GM21360 (cell line): ENCODE results near the gene SSH3.

Source experiments
- ATAC-seq: cut with Tn5 transposase; IDR thresholded peaks from one replicate; pipeline ENCODE4 v1.9.1; 2021; ENCODE audit warnings: mild to moderate bottlenecking, moderate library complexity; ENCODE audit not compliant: unreplicated experiment

The SSH3 gene

GRCh38 chr11:67289651-67290479 lies 13.5 kb upstream of the SSH3 start:
- ATAC-seq, result no peak

DNA sequence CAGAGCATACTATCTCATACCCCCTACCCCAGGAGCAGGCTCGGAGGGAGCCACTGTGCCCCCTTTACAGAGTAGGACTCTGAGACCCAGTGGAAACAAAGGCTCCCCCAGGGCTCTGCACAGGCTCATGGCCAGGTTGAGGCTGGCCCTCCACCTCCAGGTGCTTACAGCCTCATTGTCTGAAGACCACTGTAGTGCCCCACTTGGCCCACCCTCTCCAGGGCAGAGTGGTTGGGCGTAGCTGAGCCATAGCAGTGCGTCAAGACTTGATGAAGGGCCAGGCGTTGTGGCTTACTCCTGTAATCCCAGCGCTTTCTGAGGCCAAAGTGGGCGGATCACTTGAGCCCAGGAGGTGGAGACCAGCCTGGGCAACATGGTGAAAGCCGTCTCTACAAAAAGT lies 12.5 kb upstream of the SSH3 start:
- ATAC-seq, result no peak

- no peak for ATAC-seq
Measured at GRCh38 chr11:67291481-67292381, 11.6 kb upstream of the SSH3 start.

DNA sequence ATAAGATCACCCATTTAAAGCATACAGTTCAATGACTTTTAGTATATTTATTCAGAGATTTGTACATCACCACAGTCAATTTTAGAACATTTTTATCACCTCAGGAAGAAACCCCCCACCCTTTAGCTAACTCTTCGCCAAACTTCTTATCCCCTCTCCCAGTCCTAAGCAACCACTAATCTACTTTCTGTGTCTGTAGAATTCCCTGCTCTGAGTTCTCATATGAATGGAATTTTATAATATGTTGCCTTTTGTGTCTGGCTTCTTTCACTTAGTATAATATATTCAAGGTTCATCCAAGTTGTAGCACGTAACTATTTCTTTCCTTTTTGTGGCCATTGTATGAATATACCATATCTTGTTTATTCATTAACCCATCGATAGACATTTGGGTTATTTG lies 10.7 kb upstream of the SSH3 start:
- ATAC-seq, result no peak

GRCh38 chr11:67293090-67293489 lies 10.2 kb upstream of the SSH3 start:
- no peak for ATAC-seq

DNA sequence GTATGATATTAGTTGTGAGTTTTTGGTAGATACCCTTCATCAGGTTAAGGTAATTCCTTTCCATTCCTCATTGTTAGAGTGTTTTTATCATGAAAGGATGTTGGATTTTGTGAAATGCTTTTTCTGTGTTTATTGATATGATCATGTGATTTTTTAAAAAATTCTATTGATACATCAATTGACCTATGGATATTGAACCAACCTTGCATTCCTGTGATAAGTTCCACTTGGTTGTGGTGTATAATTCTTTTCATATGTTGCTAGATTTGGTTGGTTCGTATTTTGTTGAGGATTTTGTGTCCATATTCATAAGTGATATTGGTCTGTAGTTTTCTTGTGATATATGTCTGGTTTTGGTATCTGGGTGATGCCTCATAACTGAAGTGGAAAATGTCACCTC lies 7.5 kb upstream of the SSH3 start:
- ATAC-seq, result no peak

- ATAC-seq, result no peak
Measured at GRCh38 chr11:67298786-67299185, 4.5 kb upstream of the SSH3 start.

GRCh38 chr11:67299471-67300191 lies 3.7 kb upstream of the SSH3 start:
- ATAC-seq, result no peak

DNA sequence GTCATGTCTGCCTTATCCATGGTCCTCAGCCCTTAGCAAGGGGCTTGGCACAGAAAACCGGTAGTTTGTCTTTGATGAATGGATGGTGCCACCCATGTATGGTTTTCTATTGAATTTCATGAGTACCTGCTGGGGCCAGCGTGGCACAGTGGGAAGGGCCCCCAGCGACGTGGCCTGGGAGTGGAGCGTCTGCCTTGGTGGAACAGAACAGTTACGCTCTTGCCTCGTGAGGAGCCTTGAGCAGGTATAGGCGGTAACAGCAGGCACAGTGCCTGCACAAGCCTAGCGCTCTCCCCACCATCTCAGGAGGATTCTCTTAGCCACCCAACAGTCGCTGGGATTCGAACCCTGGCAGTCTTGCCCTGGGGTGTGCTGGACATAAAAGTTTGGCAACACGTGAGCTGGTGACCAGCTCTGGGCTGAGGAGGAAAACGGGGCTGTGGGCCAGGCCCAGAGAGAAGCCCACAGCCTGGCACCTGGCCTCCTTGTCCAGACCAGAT lies 3.0 kb upstream of the SSH3 start:
- ATAC-seq, result no peak

GRCh38 chr11:67300756-67301312 lies 2.5 kb upstream of the SSH3 start:
- ATAC-seq, result no peak

- no peak for ATAC-seq
Measured at GRCh38 chr11:67301313-67301921, 1.9 kb upstream of the SSH3 start.

DNA sequence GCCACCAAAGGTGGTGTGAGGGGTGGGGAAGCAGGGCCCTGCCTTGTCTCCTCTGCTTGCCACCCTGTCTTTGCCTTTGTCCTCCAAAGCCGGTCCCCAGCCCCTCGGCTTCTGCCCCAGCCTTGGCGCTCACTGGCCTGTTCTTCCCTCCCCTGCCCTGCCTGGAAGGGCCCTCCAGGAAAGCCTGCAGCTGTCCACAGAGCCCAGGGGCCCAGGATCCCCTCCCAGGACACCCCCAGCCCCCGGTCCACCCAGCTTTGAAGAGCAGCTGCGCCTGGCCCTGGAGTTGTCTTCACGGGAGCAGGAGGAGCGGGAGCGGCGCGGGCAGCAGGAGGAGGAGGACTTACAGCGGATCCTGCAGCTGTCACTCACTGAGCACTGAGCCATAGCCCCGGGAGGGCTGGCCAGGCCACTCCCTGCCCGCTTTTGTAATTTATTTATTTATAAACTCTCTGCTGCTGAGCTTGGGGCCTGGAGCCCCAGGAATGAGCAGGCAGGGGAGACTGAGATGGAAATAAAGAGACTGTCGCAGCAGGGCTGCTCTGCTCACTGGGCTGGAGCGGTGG lies 1.3 kb upstream of the SSH3 start:
- no peak for ATAC-seq

DNA sequence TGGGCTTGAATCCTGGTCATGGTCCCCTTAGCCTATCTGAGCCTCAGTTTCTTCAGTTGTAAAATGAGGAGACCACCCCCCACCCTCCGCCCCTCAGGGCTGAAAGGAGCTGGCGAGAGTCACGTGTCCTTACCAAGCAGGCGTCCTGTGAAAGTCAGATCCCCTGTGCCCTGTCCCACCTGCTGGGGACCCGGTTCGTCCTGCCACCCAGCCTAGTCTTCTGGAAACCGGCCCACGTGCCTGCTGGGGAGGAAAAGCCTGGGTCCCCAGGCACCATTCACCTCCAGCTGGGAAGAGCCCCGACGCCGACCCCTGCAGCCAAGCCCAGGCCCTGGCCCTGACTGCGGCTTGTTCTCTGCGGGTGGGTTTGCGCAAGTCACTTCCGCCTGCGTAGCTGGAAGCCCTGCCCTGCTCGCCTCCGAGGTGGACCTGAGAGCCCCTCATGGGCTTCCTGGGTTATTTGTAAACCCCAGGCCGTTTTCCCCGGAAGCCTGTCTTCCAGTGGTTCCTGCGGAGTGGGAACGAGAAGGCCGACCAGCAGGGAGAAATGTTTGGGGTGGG lies 679 bp upstream of the SSH3 start:
- no peak for ATAC-seq

DNA sequence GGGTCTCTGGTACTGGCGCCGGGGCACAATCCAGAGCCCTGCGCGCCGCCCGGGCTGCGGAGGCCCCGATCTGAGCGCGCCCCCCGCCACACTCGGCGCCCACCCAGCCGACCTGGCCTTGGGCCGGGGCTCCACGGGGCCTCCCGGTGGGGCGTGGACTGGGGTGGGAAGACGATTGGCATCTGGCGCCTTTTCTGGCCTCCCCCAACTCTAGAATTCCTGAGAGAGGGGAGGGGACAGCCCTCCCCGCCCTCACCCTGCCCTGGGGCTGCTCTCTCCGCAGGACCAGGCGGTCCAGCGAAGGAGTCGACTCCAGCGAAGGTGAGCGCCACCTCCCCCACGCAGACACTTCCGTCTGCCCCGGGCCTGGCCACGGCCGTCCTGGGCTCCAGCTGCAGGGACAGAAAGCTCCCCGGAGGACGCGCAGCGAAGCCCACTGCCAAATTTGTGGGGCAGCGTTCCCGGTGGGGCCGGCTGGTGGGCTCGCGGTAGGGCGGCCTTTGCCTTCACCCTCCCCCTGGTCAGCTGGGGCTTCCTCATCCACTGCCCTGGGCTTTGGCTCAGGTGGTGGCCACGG lies 593 bp downstream of the SSH3 start:
- ATAC-seq, result no peak

GRCh38 chr11:67304511-67305113 lies 1.3 kb downstream of the SSH3 start:
- ATAC-seq, result no peak

GRCh38 chr11:67306769-67307544 lies 3.6 kb downstream of the SSH3 start:
- no peak for ATAC-seq

DNA sequence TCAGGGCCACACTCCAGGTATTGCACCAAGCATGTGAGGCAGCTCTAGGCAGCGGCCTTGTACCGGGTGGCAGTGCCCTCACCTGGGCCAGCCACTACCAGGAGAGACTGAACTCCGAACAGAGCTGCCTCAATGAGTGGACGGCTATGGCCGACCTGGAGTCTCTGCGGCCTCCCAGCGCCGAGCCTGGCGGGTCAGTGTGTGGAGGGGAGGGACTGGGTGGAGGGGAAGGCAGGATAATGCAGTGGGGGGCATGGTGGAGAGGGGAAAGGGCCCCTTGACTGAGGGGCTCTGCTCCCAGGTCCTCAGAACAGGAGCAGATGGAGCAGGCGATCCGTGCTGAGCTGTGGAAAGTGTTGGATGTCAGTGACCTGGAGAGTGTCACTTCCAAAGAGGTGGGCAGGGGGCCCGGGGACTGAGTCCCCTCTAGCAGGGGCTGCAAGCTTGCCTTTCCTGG lies 4.2 kb downstream of the SSH3 start:
- ATAC-seq, result no peak
